Parathyroid adenoma (tissue), 2 donors: ENCODE data around the gene CADPS2.

Source experiments
- H2AFZ ChIP-seq: fragments of 300-600 bp; sonication (generic); one replicate; pipeline ENCODE4 v1.7.0; 2017; ENCODE audit warnings: antibody characterized with exemption, mild to moderate bottlenecking
- H3K27ac ChIP-seq: fragments of 300-600 bp; sonication (generic); one replicate; pipeline ENCODE4 v1.7.0; 2017
- H3K27me3 ChIP-seq: fragments of 300-600 bp; sonication (generic); one replicate; pipeline ENCODE4 v1.7.0; 2017; ENCODE audit warnings: low read length; ENCODE audit not compliant: control insufficient read depth, insufficient read depth
- H3K36me3 ChIP-seq: fragments of 300-600 bp; sonication (generic); one replicate; pipeline ENCODE4 v1.7.0; 2017; ENCODE audit warnings: low read length; ENCODE audit not compliant: control insufficient read depth, insufficient read depth
- H3K4me1 ChIP-seq: fragments of 300-600 bp; sonication (generic); one replicate; pipeline ENCODE4 v1.7.0; 2017; ENCODE audit warnings: control low read depth
- H3K4me2 ChIP-seq: fragments of 300-600 bp; sonication (generic); one replicate; pipeline ENCODE4 v1.7.0; 2017; ENCODE audit warnings: low read length
- H3K4me3 ChIP-seq: fragments of 300-600 bp; sonication (generic); one replicate; pipeline ENCODE4 v1.7.0; 2017; ENCODE audit warnings: low read depth, low read length
- H3K79me2 ChIP-seq: fragments of 300-600 bp; sonication (generic); one replicate; pipeline ENCODE4 v1.7.0; 2017; ENCODE audit warnings: control low read depth
- H3K9ac ChIP-seq: fragments of 300-600 bp; sonication (generic); one replicate; pipeline ENCODE4 v1.7.0; 2017; ENCODE audit warnings: mild to moderate bottlenecking
- H3K9me3 ChIP-seq: fragments of 300-600 bp; sonication (generic); one replicate; pipeline ENCODE4 v1.7.0; 2017; ENCODE audit warnings: low read length; ENCODE audit not compliant: control insufficient read depth
- TF ChIP-seq, protein P1 (sequence below): fragments of 300-600 bp; sonication (generic); IDR thresholded peaks from one replicate; pipeline ENCODE4 v1.7.0; 2017; ENCODE audit warnings: antibody characterized with exemption, mild to moderate bottlenecking
- donor health status: primary hyperparathyroidism.

Gene CADPS2

GRCh38 chr7:122380992-122381391, 505.3 kb downstream of the CADPS2 start:
- Histone ChIP-seq H3K27me3 (no peaks in the 10 kb centered on the region), H3K36me3 (no peaks in the 10 kb centered on the region), H3K9me3 (no peaks in the 10 kb centered on the region), H3K27ac (no peak overlapping the region), H3K4me3 (no peak overlapping the region), H3K9ac (no peak overlapping the region), H2AFZ (no peak overlapping the region), H3K4me2 (no peak overlapping the region), H3K79me2 (no peaks in the 10 kb centered on the region), H3K4me1 (no peaks in the 10 kb centered on the region)
- TF ChIP-seq, protein P1, sequence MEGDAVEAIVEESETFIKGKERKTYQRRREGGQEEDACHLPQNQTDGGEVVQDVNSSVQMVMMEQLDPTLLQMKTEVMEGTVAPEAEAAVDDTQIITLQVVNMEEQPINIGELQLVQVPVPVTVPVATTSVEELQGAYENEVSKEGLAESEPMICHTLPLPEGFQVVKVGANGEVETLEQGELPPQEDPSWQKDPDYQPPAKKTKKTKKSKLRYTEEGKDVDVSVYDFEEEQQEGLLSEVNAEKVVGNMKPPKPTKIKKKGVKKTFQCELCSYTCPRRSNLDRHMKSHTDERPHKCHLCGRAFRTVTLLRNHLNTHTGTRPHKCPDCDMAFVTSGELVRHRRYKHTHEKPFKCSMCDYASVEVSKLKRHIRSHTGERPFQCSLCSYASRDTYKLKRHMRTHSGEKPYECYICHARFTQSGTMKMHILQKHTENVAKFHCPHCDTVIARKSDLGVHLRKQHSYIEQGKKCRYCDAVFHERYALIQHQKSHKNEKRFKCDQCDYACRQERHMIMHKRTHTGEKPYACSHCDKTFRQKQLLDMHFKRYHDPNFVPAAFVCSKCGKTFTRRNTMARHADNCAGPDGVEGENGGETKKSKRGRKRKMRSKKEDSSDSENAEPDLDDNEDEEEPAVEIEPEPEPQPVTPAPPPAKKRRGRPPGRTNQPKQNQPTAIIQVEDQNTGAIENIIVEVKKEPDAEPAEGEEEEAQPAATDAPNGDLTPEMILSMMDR, result no peak

GRCh38 chr7:122379491-122379890, 506.8 kb downstream of the CADPS2 start:
- H2AFZ ChIP-seq, result no peak overlapping the region
- TF ChIP-seq, protein P1, result no peak

GRCh38 chr7:122369756-122370155, 516.5 kb downstream of the CADPS2 start:
- TF ChIP-seq, protein P1, result no peak
- Histone ChIP-seq H2AFZ (no peak overlapping the region), H3K9ac (no peak overlapping the region), H3K4me1 (no peaks in the 10 kb centered on the region), H3K9me3 (no peaks in the 10 kb centered on the region), H3K4me3 (no peak overlapping the region), H3K4me2 (no peak overlapping the region), H3K27me3 (no peaks in the 10 kb centered on the region), H3K79me2 (no peaks in the 10 kb centered on the region), H3K27ac (no peak overlapping the region), H3K36me3 (no peaks in the 10 kb centered on the region)

More at GRCh38 chr7:122379491-122379890, 506.8 kb downstream of the CADPS2 start:
- no peaks in the 10 kb centered on the region for H3K27me3 ChIP-seq
- H3K4me3 ChIP-seq, result no peak overlapping the region
- no peak overlapping the region for H3K4me2 ChIP-seq
- no peaks in the 10 kb centered on the region for H3K4me1 ChIP-seq
- H3K79me2 ChIP-seq, result no peaks in the 10 kb centered on the region
- no peak overlapping the region for H3K9ac ChIP-seq
- H3K36me3 ChIP-seq, result no peaks in the 10 kb centered on the region
- no peaks in the 10 kb centered on the region for H3K9me3 ChIP-seq
- no peak overlapping the region for H3K27ac ChIP-seq

DNA sequence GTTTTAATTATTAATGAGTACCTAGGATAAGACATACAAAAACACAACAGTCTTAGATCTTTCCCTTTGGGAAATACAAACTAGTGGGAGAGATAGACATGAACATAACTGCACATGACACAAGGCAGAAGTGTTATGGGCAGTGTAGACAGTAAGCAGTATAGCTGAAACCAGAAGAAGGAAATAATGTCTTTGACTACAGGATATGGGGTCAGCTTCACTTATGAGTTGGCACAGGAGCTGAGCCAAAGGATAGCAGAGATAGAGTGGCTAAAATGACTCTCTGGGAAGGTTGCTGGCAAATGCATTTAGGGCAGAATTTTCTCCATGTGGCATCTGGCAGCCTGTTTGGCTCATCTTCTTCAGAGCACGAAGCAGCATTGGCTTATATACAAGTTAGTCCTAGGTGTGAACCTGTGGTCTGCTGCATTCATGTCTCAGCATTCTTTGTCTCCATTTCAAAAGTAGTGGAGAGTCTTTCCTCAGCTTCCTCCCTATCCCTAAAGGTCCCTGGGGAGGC, 521.4 kb downstream of the CADPS2 start:
- Histone ChIP-seq H3K27ac (no peak overlapping the region), H3K4me1 (no peaks in the 10 kb centered on the region), H3K4me2 (no peak overlapping the region), H3K9me3 (no peaks in the 10 kb centered on the region), H3K9ac (no peak overlapping the region), H3K4me3 (no peak overlapping the region), H3K79me2 (no peaks in the 10 kb centered on the region), H3K36me3 (no peaks in the 10 kb centered on the region), H2AFZ (no peak overlapping the region), H3K27me3 (no peaks in the 10 kb centered on the region)
- TF ChIP-seq, protein P1, result no peak

DNA sequence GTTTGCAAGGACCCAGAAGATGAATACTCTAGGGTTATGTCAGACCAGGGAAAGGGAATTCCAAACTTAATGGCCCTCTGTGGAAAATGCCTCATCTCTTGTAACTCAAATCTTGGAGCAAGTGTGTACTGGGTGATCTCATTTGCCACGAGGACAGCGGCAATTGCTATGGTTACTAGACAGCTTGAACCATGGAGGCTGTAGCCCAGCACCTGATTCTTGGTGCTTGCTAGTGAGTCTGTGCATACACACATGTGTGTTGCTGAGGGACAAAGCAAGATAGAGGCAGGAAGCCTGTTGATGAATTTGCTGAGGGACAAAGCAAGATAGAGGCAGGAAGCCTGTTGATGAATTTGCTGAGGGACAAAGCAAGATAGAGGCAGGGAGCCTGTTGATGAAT, 523.1 kb downstream of the CADPS2 start:
- Histone ChIP-seq H3K27ac (no peak overlapping the region), H3K9ac (no peak overlapping the region), H3K36me3 (no peaks in the 10 kb centered on the region), H2AFZ (no peak overlapping the region), H3K4me1 (no peaks in the 10 kb centered on the region), H3K79me2 (no peaks in the 10 kb centered on the region), H3K4me2 (no peak overlapping the region), H3K9me3 (no peaks in the 10 kb centered on the region), H3K27me3 (no peaks in the 10 kb centered on the region), H3K4me3 (no peak overlapping the region)
- TF ChIP-seq, protein P1, result no peak
